ENCODE results near the gene HIPK3.

- no peak for TF ChIP-seq CTCF (conservative IDR thresholded peaks at IDR 0.05; ENCODE audit: low read depth in 2 of 2)
- no peak for TF ChIP-seq EZH2 (IDR thresholded peaks at IDR 0.05; ENCODE audit: low read depth, unreplicated experiment)
- TF ChIP-seq EZH2phosphoT487 (IDR thresholded peaks at IDR 0.05; ENCODE audit: unreplicated experiment) = no peak
- TF ChIP-seq REST (IDR thresholded peaks at IDR 0.05; ENCODE audit: unreplicated experiment) = no peak
- no peak for TF ChIP-seq STAT1 (IDR thresholded peaks at IDR 0.05; ENCODE audit: unreplicated experiment)
Observed at GRCh38 chr11:33309118-33309517, 51.9 kb downstream of the HIPK3 start.
